ENCODE data around the gene TNRC6B.

- TF ChIP-seq, protein P1, sequence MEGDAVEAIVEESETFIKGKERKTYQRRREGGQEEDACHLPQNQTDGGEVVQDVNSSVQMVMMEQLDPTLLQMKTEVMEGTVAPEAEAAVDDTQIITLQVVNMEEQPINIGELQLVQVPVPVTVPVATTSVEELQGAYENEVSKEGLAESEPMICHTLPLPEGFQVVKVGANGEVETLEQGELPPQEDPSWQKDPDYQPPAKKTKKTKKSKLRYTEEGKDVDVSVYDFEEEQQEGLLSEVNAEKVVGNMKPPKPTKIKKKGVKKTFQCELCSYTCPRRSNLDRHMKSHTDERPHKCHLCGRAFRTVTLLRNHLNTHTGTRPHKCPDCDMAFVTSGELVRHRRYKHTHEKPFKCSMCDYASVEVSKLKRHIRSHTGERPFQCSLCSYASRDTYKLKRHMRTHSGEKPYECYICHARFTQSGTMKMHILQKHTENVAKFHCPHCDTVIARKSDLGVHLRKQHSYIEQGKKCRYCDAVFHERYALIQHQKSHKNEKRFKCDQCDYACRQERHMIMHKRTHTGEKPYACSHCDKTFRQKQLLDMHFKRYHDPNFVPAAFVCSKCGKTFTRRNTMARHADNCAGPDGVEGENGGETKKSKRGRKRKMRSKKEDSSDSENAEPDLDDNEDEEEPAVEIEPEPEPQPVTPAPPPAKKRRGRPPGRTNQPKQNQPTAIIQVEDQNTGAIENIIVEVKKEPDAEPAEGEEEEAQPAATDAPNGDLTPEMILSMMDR (IDR thresholded peaks at IDR 0.05) = no peak
- TF ChIP-seq, protein P2, sequence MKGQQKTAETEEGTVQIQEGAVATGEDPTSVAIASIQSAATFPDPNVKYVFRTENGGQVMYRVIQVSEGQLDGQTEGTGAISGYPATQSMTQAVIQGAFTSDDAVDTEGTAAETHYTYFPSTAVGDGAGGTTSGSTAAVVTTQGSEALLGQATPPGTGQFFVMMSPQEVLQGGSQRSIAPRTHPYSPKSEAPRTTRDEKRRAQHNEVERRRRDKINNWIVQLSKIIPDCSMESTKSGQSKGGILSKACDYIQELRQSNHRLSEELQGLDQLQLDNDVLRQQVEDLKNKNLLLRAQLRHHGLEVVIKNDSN (CRISPR knock-in tag; IDR thresholded peaks at IDR 0.05) = no peak
- no peak for TF ChIP-seq ATF6 (CRISPR knock-in tag; IDR thresholded peaks at IDR 0.05)
- TF ChIP-seq FOXJ3 (CRISPR knock-in tag; IDR thresholded peaks at IDR 0.05; ENCODE audit: borderline replicate concordance) = no peak
- TF ChIP-seq ZNF138 (CRISPR knock-in tag; conservative IDR thresholded peaks at IDR 0.05) = no peak
- TF ChIP-seq, protein P3, sequence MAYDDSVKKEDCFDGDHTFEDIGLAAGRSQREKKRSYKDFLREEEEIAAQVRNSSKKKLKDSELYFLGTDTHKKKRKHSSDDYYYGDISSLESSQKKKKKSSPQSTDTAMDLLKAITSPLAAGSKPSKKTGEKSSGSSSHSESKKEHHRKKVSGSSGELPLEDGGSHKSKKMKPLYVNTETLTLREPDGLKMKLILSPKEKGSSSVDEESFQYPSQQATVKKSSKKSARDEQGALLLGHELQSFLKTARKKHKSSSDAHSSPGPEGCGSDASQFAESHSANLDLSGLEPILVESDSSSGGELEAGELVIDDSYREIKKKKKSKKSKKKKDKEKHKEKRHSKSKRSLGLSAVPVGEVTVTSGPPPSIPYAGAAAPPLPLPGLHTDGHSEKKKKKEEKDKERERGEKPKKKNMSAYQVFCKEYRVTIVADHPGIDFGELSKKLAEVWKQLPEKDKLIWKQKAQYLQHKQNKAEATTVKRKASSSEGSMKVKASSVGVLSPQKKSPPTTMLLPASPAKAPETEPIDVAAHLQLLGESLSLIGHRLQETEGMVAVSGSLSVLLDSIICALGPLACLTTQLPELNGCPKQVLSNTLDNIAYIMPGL (CRISPR knock-in tag; IDR thresholded peaks at IDR 0.05) = no peak
- TF ChIP-seq, protein P4, sequence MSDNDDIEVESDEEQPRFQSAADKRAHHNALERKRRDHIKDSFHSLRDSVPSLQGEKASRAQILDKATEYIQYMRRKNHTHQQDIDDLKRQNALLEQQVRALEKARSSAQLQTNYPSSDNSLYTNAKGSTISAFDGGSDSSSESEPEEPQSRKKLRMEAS (CRISPR knock-in tag; IDR thresholded peaks at IDR 0.05) = no peak
- no peak for TF ChIP-seq TCF7 (CRISPR knock-in tag; IDR thresholded peaks at IDR 0.05; ENCODE audit: low read depth)
- TF ChIP-seq NFYB (CRISPR knock-in tag; conservative IDR thresholded peaks at IDR 0.05; ENCODE audit: low read depth) = no peak
- TF ChIP-seq ZNF219 (CRISPR knock-in tag; IDR thresholded peaks at IDR 0.05; ENCODE audit: borderline replicate concordance) = no peak
Observed at GRCh38 chr22:40367342-40367741, 189.6 kb downstream of the TNRC6B start.
